ACC112 (cell line): ENCODE results near the gene CNDP1.

Experiments used
- H2AFZ ChIP-seq: fragments of 200-600 bp; sonication (generic); one replicate; pipeline ENCODE4 v1.6.0; 2017; ENCODE audit warnings: antibody characterized with exemption, low read length; ENCODE audit not compliant: unreplicated experiment
- H3K27ac ChIP-seq: fragments of 200-600 bp; sonication (generic); 2 replicates; pipeline ENCODE4 v1.5.1; 2014; ENCODE audit warnings: low read depth, mild to moderate bottlenecking, antibody characterized with exemption, low read length, moderate library complexity
- H3K27me3 ChIP-seq: fragments of 200-600 bp; sonication (generic); 2 replicates; pipeline ENCODE4 v1.6.1; 2014; ENCODE audit warnings: mild to moderate bottlenecking, antibody characterized with exemption, low read length, moderate library complexity, mixed read lengths; ENCODE audit not compliant: insufficient read depth
- H3K36me3 ChIP-seq: fragments of 200-600 bp; sonication (generic); 2 replicates; pipeline ENCODE4 v1.6.1; 2016; ENCODE audit warnings: mild to moderate bottlenecking, antibody characterized with exemption, low read length, moderate library complexity, mixed read lengths; ENCODE audit not compliant: insufficient read depth
- H3K4me1 ChIP-seq: fragments of 200-600 bp; sonication (generic); one replicate; pipeline ENCODE4 v1.6.1; 2016; ENCODE audit warnings: low read length, mixed read lengths; ENCODE audit not compliant: insufficient read depth, unreplicated experiment, control insufficient read depth
- H3K4me3 ChIP-seq: fragments of 200-600 bp; sonication (generic); 2 replicates; pipeline ENCODE4 v1.5.1; 2014; ENCODE audit warnings: mild to moderate bottlenecking, low read depth, low read length
- H3K79me2 ChIP-seq: fragments of 200-600 bp; sonication (generic); one replicate; pipeline ENCODE4 v1.6.0; 2016; ENCODE audit warnings: low read length; ENCODE audit not compliant: control insufficient read depth, unreplicated experiment, insufficient read depth

CNDP1 gene

GRCh38 chr18:74530584-74530862 is 3.8 kb upstream of the CNDP1 start:
- Histone ChIP-seq H3K4me3 (no peak overlapping the region), H3K27me3 (peaks cover 63% of the 10 kb centered on the region)

GRCh38 chr18:74531043-74531442 is 3.3 kb upstream of the CNDP1 start:
- no peak overlapping the region for H3K4me3 ChIP-seq
- no peaks in the 10 kb centered on the region for H3K79me2 ChIP-seq
- H3K36me3 ChIP-seq: no peaks in the 10 kb centered on the region
- H2AFZ ChIP-seq: no peak overlapping the region
- no peak overlapping the region for H3K27ac ChIP-seq
- H3K27me3 ChIP-seq: peaks cover 67% of the 10 kb centered on the region
- no peaks in the 10 kb centered on the region for H3K4me1 ChIP-seq

More at GRCh38 chr18:74530584-74530862, 3.8 kb upstream of the CNDP1 start:
- H2AFZ ChIP-seq: no peak overlapping the region
- no peak overlapping the region for H3K27ac ChIP-seq
- no peaks in the 10 kb centered on the region for H3K4me1 ChIP-seq
- no peaks in the 10 kb centered on the region for H3K79me2 ChIP-seq
- no peaks in the 10 kb centered on the region for H3K36me3 ChIP-seq

GRCh38 chr18:74532511-74533025 is 1.7 kb upstream of the CNDP1 start:
- no peaks in the 10 kb centered on the region for H3K4me1 ChIP-seq
- no peak overlapping the region for H2AFZ ChIP-seq
- no peaks in the 10 kb centered on the region for H3K79me2 ChIP-seq
- no peak overlapping the region for H3K4me3 ChIP-seq
- H3K27me3 ChIP-seq: peaks cover 65% of the 10 kb centered on the region
- H3K36me3 ChIP-seq: no peaks in the 10 kb centered on the region
- no peak overlapping the region for H3K27ac ChIP-seq

- H3K27ac ChIP-seq: no peak overlapping the region
- H3K27me3 ChIP-seq: peaks cover 71% of the 10 kb centered on the region
- no peaks in the 10 kb centered on the region for H3K79me2 ChIP-seq
- H3K36me3 ChIP-seq: no peaks in the 10 kb centered on the region
- no peak overlapping the region for H2AFZ ChIP-seq
- H3K4me1 ChIP-seq: no peaks in the 10 kb centered on the region
- H3K4me3 ChIP-seq: no peak overlapping the region
These were observed 634 bp upstream of the CNDP1 start for GRCh38 chr18:74533666-74534065.

GRCh38 chr18:74534981-74535649 is 815 bp downstream of the CNDP1 start:
- H3K79me2 ChIP-seq: no peaks in the 10 kb centered on the region
- no peak overlapping the region for H3K4me3 ChIP-seq
- H2AFZ ChIP-seq: no peak overlapping the region
- no peak overlapping the region for H3K27ac ChIP-seq
- H3K4me1 ChIP-seq: no peaks in the 10 kb centered on the region
- H3K36me3 ChIP-seq: no peaks in the 10 kb centered on the region
- peaks cover 74% of the 10 kb centered on the region for H3K27me3 ChIP-seq

GRCh38 chr18:74539289-74539688 is 5.0 kb downstream of the CNDP1 start:
- Histone ChIP-seq H3K36me3 (no peaks in the 10 kb centered on the region), H3K27me3 (peaks cover 55% of the 10 kb centered on the region), H3K27ac (no peak overlapping the region), H3K4me3 (no peak overlapping the region), H3K4me1 (no peaks in the 10 kb centered on the region), H2AFZ (no peak overlapping the region), H3K79me2 (no peaks in the 10 kb centered on the region)

- no peaks in the 10 kb centered on the region for H3K4me1 ChIP-seq
- no peak overlapping the region for H3K27ac ChIP-seq
- H3K4me3 ChIP-seq: no peak overlapping the region
- no peaks in the 10 kb centered on the region for H3K79me2 ChIP-seq
- peaks cover 43% of the 10 kb centered on the region for H3K27me3 ChIP-seq
- H3K36me3 ChIP-seq: no peaks in the 10 kb centered on the region
- no peak overlapping the region for H2AFZ ChIP-seq
These were observed 6.5 kb downstream of the CNDP1 start for GRCh38 chr18:74540652-74541421.

- Histone ChIP-seq H2AFZ (no peak overlapping the region), H3K4me1 (peaks cover 7% of the 10 kb centered on the region), H3K27me3 (peaks cover 38% of the 10 kb centered on the region), H3K27ac (no peak overlapping the region), H3K36me3 (no peaks in the 10 kb centered on the region), H3K4me3 (no peak overlapping the region), H3K79me2 (no peaks in the 10 kb centered on the region)
These were observed 7.6 kb downstream of the CNDP1 start for GRCh38 chr18:74541703-74542555.

- Histone ChIP-seq H2AFZ (no peak overlapping the region), H3K27ac (no peak overlapping the region), H3K79me2 (no peaks in the 10 kb centered on the region), H3K4me1 (peaks cover 14% of the 10 kb centered on the region), H3K27me3 (peaks cover 11% of the 10 kb centered on the region; the same call in 1 of the 2 replicates), H3K36me3 (no peaks in the 10 kb centered on the region), H3K4me3 (no peak overlapping the region)
These were observed 10.6 kb downstream of the CNDP1 start for GRCh38 chr18:74544898-74545297.

- Histone ChIP-seq H2AFZ (no peak overlapping the region), H3K27me3 (peaks cover 4% of the 10 kb centered on the region; the same call in 1 of the 2 replicates), H3K4me3 (no peak overlapping the region), H3K27ac (no peak overlapping the region), H3K4me1 (peaks cover 14% of the 10 kb centered on the region), H3K36me3 (no peaks in the 10 kb centered on the region), H3K79me2 (no peaks in the 10 kb centered on the region)
These were observed 11.7 kb downstream of the CNDP1 start for GRCh38 chr18:74546007-74546406.
